ENCODE data around the gene ZNF408. TPM values are rescaled to one million over a fixed set of nuclear protein-coding genes. Genes with fewer than 3 reads are reported as not detected.
A peak's percentile ranks its signal among the peaks of the same experiment; 100 is the strongest.
"Not testable (repeated sequence)": the region's sequence is repeated elsewhere in the genome, so short reads cannot be mapped to it uniquely, and the experiment has no call there.

Gene ZNF408
- total RNA-seq, 2 experiments from 2014 or later: 9.2 to 9.7 TPM

GRCh38 chr11:46710821-46711269 is 10.0 kb downstream of the ZNF408 start:
- Mint-ChIP-seq H3K27ac (no peak overlapping the region), H3K9me3 (no peaks in the 10 kb centered on the region), H3K36me3 (ENCODE audit: low read depth) (no peaks in the 10 kb centered on the region), H3K27me3 (no peaks in the 10 kb centered on the region), H3K4me3 (no peak overlapping the region), H3K4me1 (ENCODE audit: low read depth) (no peaks in the 10 kb centered on the region)
- intact Hi-C loops (cut with micrococcal nuclease): no loop called here
- no peak for ATAC-seq
- ChIA-PET POLR2A (interaction anchor here (0.9 kb wide), 1 partner anchor 10 kb away, joined by 3 read pairs; the partner anchor contains the start of gene ZNF408), CTCF (no interaction called here)
- TF ChIP-seq CTCF (IDR thresholded peaks at IDR 0.05): no peak
- no peak for DNase-seq

- ChIA-PET POLR2A (interaction anchor here (0.9 kb wide), 1 partner anchor 10 kb away, joined by 3 read pairs; the partner anchor contains the start of gene ZNF408), CTCF (no interaction called here)
- Mint-ChIP-seq H3K27ac (no peak overlapping the region), H3K4me3 (no peak overlapping the region), H3K4me1 (ENCODE audit: low read depth) (no peaks in the 10 kb centered on the region), H3K9me3 (no peaks in the 10 kb centered on the region), H3K27me3 (no peaks in the 10 kb centered on the region), H3K36me3 (ENCODE audit: low read depth) (no peaks in the 10 kb centered on the region)
- intact Hi-C loops (cut with micrococcal nuclease): no loop called here
- DNase-seq (no peak), ATAC-seq (no peak)
- TF ChIP-seq CTCF (IDR thresholded peaks at IDR 0.05): no peak
Measured at GRCh38 chr11:46711303-46711702, 10.5 kb downstream of the ZNF408 start.

- ChIA-PET CTCF (interaction anchor here (0.8 kb wide), 1 partner anchor 12 kb away, joined by 3 read pairs; the partner anchor contains the start of genes ARHGAP1 and ZNF408), POLR2A (interaction anchor here (2.0 kb wide), 1 partner anchor 12 kb away, joined by 6 read pairs; the partner anchor contains the start of gene ZNF408)
- ATAC-seq (no peak), DNase-seq (no peak)
- Mint-ChIP-seq H3K4me1 (ENCODE audit: low read depth) (peaks cover under 1% of the 10 kb centered on the region), H3K36me3 (ENCODE audit: low read depth) (no peaks in the 10 kb centered on the region), H3K4me3 (no peak overlapping the region), H3K9me3 (no peaks in the 10 kb centered on the region), H3K27me3 (no peaks in the 10 kb centered on the region), H3K27ac (no peak overlapping the region)
- TF ChIP-seq CTCF (IDR thresholded peaks at IDR 0.05): no peak
- intact Hi-C loops (cut with micrococcal nuclease): no loop called here
Measured at GRCh38 chr11:46712874-46713576, 12.2 kb downstream of the ZNF408 start.

GRCh38 chr11:46717825-46718154 is 17.0 kb downstream of the ZNF408 start:
- H3K27me3 Mint-ChIP-seq; POLR2A ChIA-PET; H3K4me3 Mint-ChIP-seq; H3K27ac Mint-ChIP-seq; DNase-seq; H3K4me1 Mint-ChIP-seq (ENCODE audit: low read depth); H3K36me3 Mint-ChIP-seq (ENCODE audit: low read depth); ATAC-seq; H3K9me3 Mint-ChIP-seq; intact Hi-C loops (cut with micrococcal nuclease): not testable (repeated sequence)
- CTCF ChIA-PET: interaction anchor here (1.6 kb wide), 1 partner anchor 17 kb away, joined by 3 read pairs; the partner anchor contains the start of gene ZNF408

GRCh38 chr11:46718155-46719019 is 17.6 kb downstream of the ZNF408 start:
- Mint-ChIP-seq H3K9me3 (no peaks in the 10 kb centered on the region), H3K4me1 (ENCODE audit: low read depth) (peaks cover 6% of the 10 kb centered on the region), H3K27me3 (no peaks in the 10 kb centered on the region), H3K4me3 (no peak overlapping the region), H3K36me3 (ENCODE audit: low read depth) (no peaks in the 10 kb centered on the region), H3K27ac (no peak overlapping the region)
- DNase-seq (no peak), ATAC-seq (peak; percentile 39)
- POLR2A ChIA-PET: interaction anchor here (1.0 kb wide), 1 partner anchor 13 kb away, joined by 3 read pairs; no protein-coding TSS in a partner anchor
- no peak for TF ChIP-seq CTCF (IDR thresholded peaks at IDR 0.05)
- CTCF ChIA-PET: interaction anchor here (1.6 kb wide), 1 partner anchor 17 kb away, joined by 3 read pairs; the partner anchor contains the start of gene ZNF408
- intact Hi-C loops (cut with micrococcal nuclease): no loop called here

Measured in activated CD8-positive, alpha-beta T cell treated with anti-CD3 and anti-CD28 coated beads for 36 hours (primary cell).